ENCODE measurements around the gene MAPKAP1.

MAPKAP1 gene

GRCh38 chr9:125549465-125549871, 157.5 kb downstream of the MAPKAP1 start:
- no peak for TF ChIP-seq CTCF (IDR thresholded peaks at IDR 0.05)

DNA sequence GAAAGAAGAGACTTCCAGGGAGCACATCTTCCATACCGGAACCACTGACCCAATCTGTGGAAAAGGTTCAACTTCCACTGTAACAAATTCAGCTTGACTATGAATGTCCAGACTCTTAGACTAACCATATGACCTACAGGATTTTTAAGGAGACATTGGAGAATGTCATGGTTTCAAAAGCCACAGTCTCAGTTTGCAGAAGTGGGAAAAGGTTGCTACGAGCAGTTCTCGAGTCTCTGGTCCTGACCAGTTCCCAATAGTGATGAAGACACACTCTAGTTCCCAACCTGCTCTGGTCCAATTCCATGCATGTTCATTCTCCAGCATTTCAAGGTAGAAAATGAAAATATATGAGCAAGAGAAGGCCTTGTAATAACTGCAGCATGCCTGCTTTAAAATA, 158.0 kb downstream of the MAPKAP1 start:
- no peak for TF ChIP-seq CTCF (IDR thresholded peaks at IDR 0.05)

DNA sequence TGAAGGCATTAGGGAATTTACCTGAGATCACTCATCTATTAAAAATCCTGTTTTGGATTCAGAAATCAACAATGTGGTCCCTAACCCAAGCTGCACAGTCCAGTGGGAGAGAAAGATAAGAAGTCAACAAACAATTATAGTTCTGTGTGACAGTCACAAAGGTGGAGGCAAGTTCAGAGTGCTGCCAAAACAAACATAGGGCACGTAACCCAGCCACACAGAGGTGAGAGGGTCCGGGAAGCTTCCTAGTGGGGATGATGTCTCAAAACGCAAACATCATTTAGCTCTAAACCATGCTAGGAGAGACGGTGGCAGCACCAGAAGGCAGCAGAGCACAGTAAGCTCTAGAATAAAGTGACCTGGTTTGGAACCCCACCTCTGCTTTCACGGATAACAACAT, 158.9 kb downstream of the MAPKAP1 start:
- TF ChIP-seq CTCF (IDR thresholded peaks at IDR 0.05), result no peak

GRCh38 chr9:125547368-125547767, 159.6 kb downstream of the MAPKAP1 start:
- TF ChIP-seq CTCF (IDR thresholded peaks at IDR 0.05), result no peak

DNA sequence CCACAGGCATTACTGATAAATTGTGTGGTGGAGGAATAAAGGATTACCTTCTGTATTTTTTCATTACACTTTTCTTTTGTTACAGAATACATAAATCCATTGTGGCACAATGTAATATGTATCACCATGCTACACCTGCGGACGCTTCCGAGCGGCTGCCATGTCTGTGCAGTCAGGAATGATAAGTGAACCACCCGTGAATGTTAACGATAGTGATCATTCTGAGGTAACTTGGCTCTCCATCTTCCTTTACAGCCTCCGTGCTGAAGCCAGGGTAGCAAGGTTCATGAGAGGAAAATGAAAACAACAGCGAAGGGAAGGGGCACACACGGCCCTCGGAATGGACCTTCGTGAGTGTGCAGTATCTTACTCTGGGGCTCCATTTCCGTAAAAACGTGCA, 161.2 kb downstream of the MAPKAP1 start:
- TF ChIP-seq CTCF (IDR thresholded peaks at IDR 0.05), result no peak

DNA sequence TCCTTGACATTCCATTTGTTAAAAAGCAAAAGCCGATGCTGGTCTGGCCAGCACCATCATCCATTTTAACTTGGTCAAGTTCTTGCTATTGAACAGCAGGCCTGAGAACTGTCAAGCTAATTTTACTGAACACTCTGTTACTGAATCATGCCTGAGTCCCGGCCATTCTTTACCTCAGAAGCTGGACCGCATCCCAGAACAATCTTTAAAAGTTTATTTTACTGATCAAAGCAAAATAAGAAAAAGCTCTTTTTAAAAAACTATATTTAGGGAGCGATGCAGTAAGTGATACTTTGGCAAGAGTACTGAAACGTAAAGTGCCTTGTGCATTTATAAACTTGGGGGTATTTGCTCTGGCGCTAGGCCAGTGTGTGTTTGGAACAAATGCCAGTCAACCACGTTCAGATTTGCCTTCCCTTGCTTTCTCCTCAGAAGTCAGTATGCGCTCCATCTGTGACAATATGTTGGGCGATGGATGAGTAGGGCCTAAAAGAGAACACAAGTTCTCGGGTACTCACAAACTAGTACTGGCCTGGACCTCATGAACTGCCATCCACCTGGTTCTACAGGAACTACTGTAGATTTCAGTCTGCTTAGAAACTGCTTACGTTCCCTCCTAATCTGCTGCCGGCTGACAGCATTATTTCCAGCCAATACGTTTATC, 161.9 kb downstream of the MAPKAP1 start:
- no peak for TF ChIP-seq CTCF (IDR thresholded peaks at IDR 0.05)

- no peak for TF ChIP-seq CTCF (IDR thresholded peaks at IDR 0.05)
Measured at GRCh38 chr9:125544484-125544883, 162.5 kb downstream of the MAPKAP1 start.

DNA sequence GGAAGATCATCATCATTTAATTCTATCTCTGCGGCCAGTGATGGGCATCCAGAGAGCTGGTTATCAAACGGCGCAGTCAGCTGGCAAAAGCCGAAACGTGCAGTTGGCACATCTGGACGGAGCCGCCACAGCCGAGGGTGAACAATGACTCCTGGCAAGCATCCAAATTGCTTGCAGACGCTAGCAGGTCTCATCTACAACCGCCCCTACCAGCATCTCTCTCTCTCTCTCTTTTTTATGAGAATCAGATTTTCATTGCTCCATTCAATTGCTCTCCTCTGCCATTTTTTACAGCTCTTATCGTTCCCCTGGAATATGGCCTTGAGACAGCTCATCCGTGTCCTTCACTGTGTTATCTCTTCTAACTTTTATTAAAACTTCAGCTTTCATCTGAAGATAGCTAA, 165.2 kb downstream of the MAPKAP1 start:
- TF ChIP-seq CTCF (IDR thresholded peaks at IDR 0.05), result no peak
